Measurements from ENCODE around the gene LBR.

Gene LBR

GRCh38 chr1:225366018-225366417 lies 61.8 kb downstream of the LBR start:
- DNase-seq: no peak

- DNase-seq: no peak
Measured at GRCh38 chr1:225364439-225364838, 63.4 kb downstream of the LBR start.

GRCh38 chr1:225362805-225363204 lies 65.0 kb downstream of the LBR start:
- DNase-seq: no peak

- DNase-seq: no peak
Measured at GRCh38 chr1:225361176-225361575, 66.7 kb downstream of the LBR start.

GRCh38 chr1:225360119-225360518 lies 67.7 kb downstream of the LBR start:
- DNase-seq: no peak

GRCh38 chr1:225355863-225356262 lies 72.0 kb downstream of the LBR start:
- DNase-seq: no peak

- no peak for DNase-seq
Measured at GRCh38 chr1:225354906-225355305, 72.9 kb downstream of the LBR start.
